Measurements from ENCODE around the gene KCNMB3. TPM values are rescaled to one million over a fixed set of nuclear protein-coding genes. Genes with fewer than 3 reads are reported as not detected.

KCNMB3 gene
- total and polyA plus RNA-seq, 10 donors, result 4.5 to 10.5 (median 7.0) TPM

DNA sequence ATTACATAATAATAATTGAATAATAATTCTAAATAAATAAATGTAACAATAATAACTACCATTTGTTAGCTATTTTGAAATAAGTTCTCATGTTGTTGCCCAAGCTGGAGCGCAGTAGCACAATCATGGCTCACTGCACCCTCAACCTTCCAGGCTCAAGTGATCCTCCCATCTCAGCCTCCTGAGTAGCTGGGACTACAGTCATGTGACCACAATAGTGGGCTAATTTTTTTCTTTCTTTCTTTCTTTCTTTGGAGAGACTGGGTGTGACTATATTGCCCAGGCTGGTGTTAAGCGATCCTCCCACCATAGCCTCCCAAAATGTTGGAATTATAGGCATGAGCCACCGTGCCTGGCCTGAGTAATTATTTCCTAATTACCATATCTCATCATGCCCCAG is 30.9 kb upstream of the KCNMB3 start:
- 81 to 98% (median 90%) methylated on average over 2 to 3 of the region's 3 CpGs for WGBS, 5 donors
- H3K9me3 ChIP-seq, result no peaks in the 10 kb centered on the region
- no peak for DNase-seq

DNA sequence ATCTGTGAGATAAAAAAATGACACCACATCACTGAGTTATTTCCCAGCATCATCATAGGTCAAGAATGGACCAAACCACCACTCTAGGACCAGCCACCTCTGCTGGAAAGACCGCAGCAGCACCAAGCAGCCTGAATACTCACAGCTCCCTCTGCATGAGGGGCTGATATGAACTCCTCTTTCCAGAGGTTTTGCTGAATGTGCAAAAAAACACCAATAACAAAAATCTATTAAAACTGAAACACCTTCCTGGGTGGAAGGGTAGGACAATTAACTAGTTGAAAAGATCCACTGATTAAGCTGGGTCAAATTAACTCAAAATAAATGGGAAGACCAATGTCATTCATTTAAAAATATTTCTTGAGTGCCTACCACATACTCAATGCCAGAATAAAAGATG is 28.9 kb upstream of the KCNMB3 start:
- Histone ChIP-seq H3K4me1 (no peaks in the 10 kb centered on the region), H3K36me3 (no peaks in the 10 kb centered on the region), H3K27ac (no peak overlapping the region), H3K9me3 (no peaks in the 10 kb centered on the region), H3K4me3 (no peak overlapping the region), H3K27me3 (replicated peaks in 1 of 7) (peaks cover 0 to 10% (median 0%) of the 10 kb centered on the region in 7 donors)
- intact Hi-C loops (cut with DNase I; ENCODE audit: low total_unique reads), result no loop called here
- TF ChIP-seq POLR2AphosphoS5 (IDR thresholded peaks at IDR 0.05) (no peak), POLR2A (IDR thresholded peaks at IDR 0.05) (no peak)
- TF ChIP-seq, protein P1, sequence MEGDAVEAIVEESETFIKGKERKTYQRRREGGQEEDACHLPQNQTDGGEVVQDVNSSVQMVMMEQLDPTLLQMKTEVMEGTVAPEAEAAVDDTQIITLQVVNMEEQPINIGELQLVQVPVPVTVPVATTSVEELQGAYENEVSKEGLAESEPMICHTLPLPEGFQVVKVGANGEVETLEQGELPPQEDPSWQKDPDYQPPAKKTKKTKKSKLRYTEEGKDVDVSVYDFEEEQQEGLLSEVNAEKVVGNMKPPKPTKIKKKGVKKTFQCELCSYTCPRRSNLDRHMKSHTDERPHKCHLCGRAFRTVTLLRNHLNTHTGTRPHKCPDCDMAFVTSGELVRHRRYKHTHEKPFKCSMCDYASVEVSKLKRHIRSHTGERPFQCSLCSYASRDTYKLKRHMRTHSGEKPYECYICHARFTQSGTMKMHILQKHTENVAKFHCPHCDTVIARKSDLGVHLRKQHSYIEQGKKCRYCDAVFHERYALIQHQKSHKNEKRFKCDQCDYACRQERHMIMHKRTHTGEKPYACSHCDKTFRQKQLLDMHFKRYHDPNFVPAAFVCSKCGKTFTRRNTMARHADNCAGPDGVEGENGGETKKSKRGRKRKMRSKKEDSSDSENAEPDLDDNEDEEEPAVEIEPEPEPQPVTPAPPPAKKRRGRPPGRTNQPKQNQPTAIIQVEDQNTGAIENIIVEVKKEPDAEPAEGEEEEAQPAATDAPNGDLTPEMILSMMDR (IDR thresholded peaks at IDR 0.05 in 8 of 11, conservative IDR thresholded peaks at IDR 0.05 in 3 of 11), result no peak
- no peak for DNase-seq
- 63 to 97% (median 94%) methylated on average over 1 of the region's 1 CpG for WGBS, 5 donors

More for the DNA sequence above, 30.9 kb upstream of the KCNMB3 start:
- TF ChIP-seq POLR2A (IDR thresholded peaks at IDR 0.05), result no peak
- TF ChIP-seq, protein P1 (IDR thresholded peaks at IDR 0.05 in 8 of 11, conservative IDR thresholded peaks at IDR 0.05 in 3 of 11), result no peak
- no peak for TF ChIP-seq POLR2AphosphoS5 (IDR thresholded peaks at IDR 0.05)
- H3K4me1 ChIP-seq, result no peaks in the 10 kb centered on the region
- intact Hi-C loops (cut with DNase I; ENCODE audit: low total_unique reads), result no loop called here
- no peaks in the 10 kb centered on the region for H3K36me3 ChIP-seq
- peaks cover 0 to 10% (median 0%) of the 10 kb centered on the region in 7 donors for H3K27me3 ChIP-seq (replicated peaks in 1 of 7)
- no peak overlapping the region for H3K4me3 ChIP-seq
- no peak overlapping the region for H3K27ac ChIP-seq

DNA sequence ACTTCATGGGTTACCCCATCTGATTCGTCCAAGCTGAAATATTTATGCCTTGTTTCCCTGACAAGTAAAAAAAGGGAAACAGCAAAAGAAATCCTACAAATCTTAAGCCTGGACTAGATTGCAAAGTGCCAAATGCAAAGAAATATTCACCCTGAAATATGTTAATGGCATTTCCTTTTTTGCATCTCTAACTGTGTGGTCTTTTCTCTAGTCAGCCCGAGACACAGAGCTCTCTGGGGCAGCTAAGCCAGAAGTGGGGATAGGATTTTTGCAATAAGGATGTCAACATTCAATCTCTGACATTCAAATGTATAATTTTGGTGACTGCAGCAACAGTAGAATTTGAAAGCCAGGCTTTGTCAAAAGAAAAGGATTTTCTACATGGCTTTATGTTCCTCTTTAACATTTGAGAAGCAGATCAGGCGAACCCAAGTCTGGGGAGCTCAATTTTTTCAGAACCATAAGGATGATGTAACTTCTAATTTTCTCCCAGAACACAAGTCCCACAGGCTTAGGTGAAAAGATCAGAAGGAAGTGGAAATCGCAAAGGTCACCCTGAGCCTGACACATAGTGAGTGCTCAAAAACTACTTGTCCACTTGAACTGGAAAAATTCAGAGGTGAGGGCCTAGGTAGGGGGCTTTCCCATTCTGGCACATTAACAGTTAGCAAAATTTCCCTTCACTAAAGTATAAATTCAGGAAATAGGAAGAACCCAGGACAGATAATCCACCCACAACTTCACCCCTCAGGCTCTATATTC is 28.2 kb upstream of the KCNMB3 start:
- TF ChIP-seq, protein P1 (IDR thresholded peaks at IDR 0.05 in 8 of 11, conservative IDR thresholded peaks at IDR 0.05 in 3 of 11), result no peak
- TF ChIP-seq POLR2AphosphoS5 (IDR thresholded peaks at IDR 0.05) (no peak), POLR2A (IDR thresholded peaks at IDR 0.05) (no peak)
- intact Hi-C loops (cut with DNase I; ENCODE audit: low total_unique reads), result no loop called here
- Histone ChIP-seq H3K27ac (no peak overlapping the region), H3K4me3 (no peak overlapping the region), H3K4me1 (no peaks in the 10 kb centered on the region), H3K36me3 (no peaks in the 10 kb centered on the region), H3K9me3 (no peaks in the 10 kb centered on the region), H3K27me3 (replicated peaks in 1 of 7) (peaks cover 0 to 10% (median 0%) of the 10 kb centered on the region in 7 donors)
- WGBS, 5 donors, result 47 to 55% (median 52%) methylated on average over 4 of the region's 4 CpGs
- DNase-seq, result no peak

DNA sequence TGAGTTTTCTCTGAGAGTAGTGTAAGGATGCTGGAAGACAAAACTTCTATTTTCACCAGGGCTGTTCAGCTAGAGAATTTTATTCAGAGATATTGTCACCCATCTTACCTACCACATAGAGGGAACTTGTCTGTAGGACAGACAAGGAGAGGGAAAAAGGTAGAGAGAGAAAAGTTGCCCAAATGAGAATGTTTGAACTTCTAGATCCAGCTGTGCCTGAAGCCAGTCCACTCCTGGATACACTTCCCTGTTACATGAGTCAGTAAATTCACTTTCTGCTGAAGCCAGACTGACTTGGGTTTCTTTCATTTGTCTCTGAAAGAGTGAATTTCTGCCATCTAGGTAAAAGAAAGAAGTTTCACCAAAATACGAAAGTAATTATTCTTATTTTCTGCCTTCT is 27.2 kb upstream of the KCNMB3 start:
- Histone ChIP-seq H3K36me3 (no peaks in the 10 kb centered on the region), H3K9me3 (no peaks in the 10 kb centered on the region), H3K4me3 (no peak overlapping the region), H3K27me3 (replicated peaks in 1 of 7) (peaks cover 0 to 10% (median 0%) of the 10 kb centered on the region in 7 donors), H3K4me1 (no peaks in the 10 kb centered on the region), H3K27ac (no peak overlapping the region)
- WGBS, 5 donors, result 89 to 95% (median 91%) methylated on average over 1 of the region's 1 CpG
- TF ChIP-seq POLR2AphosphoS5 (IDR thresholded peaks at IDR 0.05) (no peak), POLR2A (IDR thresholded peaks at IDR 0.05) (no peak)
- TF ChIP-seq, protein P1 (IDR thresholded peaks at IDR 0.05 in 8 of 11, conservative IDR thresholded peaks at IDR 0.05 in 3 of 11), result no peak
- intact Hi-C loops (cut with DNase I; ENCODE audit: low total_unique reads), result no loop called here
- no peak for DNase-seq
